GM18519 (cell line): Measurements from ENCODE around the gene S1PR3.

Experiments used
- ATAC-seq: cut with Tn5 transposase; IDR thresholded peaks from one replicate; pipeline ENCODE4 v1.9.1; 2021; ENCODE audit warnings: mild to moderate bottlenecking, moderate library complexity; ENCODE audit not compliant: unreplicated experiment, low FRiP score

The S1PR3 gene

DNA sequence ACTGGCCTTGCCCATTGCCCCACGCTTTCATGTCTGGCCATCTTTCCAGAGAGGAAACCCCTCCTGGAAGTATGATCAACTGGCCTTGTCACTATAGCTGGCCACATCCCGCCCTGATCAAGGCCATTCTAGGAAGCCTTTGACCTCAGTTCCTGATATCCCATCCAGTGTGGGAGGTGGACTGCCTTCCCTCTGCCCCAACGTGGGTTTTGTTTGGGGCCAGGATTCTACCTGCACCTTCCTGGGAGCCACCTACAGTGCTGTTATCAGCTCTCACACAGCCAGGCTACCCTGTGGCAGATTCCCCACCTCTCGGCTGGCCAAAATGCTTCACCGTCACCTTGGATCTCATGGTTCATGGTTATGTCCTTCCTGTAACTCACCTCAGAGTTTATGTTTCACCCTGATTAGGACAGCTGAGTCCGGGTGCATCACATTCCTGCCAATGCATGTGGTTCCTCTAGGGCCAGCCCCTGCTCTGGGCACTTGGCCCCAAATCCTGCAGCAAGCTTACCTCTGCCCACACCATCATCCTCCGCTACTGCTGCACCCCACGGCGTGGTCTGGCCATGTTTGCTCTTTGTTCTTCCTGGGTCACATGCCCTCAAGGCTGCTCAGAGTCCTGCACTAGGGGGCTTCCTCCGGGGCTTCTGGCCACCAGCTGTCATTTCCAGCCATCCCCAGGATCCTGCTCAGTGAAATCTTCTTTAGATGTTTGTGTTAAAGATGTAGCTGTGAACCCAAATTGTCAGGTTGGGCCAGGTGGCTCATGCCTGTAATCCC is 24.2 kb upstream of the S1PR3 start:
- no peak for ATAC-seq

DNA sequence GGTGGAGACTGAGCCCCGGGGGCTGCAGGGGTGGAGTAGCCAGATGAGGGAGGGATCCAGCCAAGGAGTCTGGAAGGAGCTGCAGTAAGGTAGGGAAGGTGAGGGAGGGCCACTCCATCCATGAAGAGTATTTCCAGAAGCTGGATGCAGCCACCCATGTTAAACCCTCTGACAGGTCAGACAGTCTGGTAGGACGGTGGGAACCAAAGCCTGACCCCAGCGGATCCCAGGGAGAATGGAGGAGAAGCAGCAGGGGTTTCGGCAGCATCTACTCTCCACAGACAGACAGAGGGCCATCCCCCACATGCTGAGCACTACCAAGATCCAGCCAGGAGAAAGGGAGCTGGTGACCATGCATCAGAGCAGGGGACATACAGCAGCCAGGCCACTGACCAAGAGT is 22.5 kb upstream of the S1PR3 start:
- ATAC-seq = no peak

DNA sequence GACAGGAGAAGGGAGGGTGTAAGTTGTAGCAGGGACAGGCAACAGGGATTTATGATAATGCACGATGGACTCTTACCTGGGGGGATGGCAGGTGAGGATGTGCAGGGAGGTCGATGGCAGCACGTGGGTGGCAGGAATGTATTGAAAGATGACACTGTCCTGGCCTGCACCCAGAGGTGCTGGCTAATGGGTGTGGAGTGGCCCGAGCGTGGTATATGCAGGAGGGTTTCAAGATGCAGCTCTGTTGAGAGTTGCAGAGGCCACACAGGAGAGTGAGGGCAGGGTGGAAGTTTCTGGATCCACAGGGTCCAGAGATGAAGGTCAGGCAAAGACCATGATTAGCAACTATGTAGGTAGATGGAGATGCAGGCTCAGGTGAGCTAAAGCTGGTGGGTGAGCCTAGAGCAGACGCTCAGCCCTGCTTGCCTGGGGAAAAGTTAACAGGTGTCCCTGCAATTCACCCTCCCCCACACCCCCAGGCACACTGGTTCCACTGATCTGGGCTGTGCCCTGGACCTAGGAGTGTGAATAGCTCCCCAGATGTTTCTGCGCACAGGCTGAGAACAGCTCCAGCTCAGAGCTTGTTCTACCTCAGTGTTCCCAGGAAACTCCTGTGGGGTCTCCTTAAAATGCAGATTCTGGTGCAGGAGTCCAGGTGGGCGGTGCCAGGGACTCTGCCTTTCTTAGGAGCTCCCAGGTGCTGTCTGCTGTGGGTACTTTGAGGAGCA is 21.5 kb upstream of the S1PR3 start:
- no peak for ATAC-seq

DNA sequence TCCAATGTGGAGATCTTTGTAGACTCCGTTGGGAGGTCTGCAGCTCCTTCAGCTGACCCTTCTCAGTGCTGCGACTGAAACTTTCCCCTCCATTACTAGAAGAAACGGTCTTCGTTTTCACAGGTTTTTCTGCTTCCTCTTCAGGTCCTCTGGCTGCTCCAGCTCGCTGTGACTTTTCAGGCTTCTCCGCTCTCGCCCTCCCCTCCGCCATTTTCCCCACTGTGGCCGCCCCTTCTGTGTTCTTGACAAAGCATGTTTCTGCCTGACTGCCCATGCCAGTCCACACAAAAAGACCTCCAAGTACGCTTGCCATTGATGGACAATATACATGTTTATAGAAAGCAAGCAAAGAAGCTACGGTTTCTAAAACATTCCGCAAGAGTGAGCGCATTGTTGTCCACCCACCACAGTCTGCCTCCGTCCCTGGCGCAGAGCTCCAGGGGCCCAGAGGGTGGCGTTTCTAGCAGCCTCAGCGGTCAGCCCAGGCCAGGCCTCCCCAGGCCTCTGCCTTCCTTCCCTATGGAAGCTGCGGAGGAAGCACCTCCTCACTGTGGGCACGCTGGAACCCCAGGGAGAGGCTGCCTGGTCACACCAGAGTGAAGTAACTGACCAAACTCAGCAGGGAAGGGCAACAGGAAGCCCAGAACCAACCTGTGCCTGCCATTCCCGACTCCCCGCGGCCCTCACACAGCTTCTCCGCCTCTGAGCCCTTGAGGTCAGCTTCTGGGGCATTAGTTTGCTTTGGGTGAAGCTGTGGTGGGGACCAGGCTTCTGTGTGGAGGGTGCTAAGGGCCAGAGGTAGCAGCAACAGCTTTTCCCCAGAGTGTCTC is 19.9 kb upstream of the S1PR3 start:
- ATAC-seq = no peak

DNA sequence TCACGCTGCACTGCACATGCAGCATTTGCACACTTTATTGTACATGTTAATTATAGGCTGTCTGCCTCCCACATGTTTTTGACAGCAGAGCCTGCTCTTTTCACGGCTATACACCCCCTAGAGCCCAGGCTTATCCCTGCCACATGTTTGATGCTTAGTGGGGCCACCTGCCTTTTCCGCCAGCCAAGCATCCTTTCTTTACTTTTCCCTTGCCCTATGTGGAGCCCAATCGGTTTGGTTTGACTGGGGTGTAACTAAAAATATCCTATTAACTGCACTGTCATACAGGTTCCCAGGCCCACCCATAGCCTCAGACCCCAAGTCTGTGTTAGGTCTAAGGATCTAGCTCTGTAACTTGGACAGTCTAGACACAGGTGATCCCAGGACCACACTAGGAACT is 18.9 kb upstream of the S1PR3 start:
- no peak for ATAC-seq

DNA sequence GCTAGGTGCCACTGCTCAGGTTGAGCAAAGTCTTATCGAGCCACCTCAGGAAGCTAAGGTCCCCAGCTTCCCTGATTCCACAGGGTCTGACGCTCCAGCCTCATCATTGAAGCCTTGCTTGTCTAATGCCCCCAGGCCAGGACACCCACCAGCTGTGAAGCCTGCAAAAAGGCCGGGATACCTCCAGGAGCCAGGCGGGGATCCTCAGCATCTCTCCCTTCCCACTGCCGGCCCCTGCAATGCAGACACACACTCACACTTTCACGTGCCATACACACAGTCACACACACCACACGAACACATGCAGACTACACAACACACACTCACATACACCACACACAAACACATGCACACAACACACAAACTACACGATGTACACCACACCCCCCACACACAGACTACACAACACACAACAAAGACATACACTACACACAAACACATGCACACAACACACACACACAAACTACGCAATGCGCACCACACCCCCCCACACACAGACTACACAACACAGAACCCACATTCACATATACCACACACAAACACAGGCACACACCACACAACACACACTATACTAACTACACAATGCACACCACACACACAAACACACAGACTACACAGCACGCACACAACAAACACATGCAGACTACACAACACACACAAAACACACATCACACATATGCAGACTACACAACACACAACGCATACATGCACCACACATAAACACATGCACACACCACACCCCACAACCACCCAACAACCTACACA is 17.8 kb upstream of the S1PR3 start:
- no peak for ATAC-seq

DNA sequence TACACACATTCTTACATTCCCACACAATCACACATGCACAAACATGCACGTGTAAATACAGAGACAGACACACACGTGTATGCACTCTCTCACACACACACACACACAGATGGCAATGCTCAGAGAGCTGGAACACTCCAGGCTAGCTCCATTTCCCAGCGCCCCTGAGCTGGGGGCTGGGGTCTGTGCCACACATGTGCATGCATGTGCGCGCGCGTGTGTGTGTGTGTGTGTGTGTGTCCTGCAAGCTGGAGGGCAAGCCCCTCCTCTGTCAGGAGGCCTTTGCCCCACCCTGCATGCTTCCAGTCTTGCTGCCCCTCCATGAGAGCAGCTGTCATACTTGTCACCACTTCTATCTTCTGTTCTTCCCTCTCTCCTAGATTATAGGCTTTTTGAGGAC is 16.6 kb upstream of the S1PR3 start:
- ATAC-seq = no peak

DNA sequence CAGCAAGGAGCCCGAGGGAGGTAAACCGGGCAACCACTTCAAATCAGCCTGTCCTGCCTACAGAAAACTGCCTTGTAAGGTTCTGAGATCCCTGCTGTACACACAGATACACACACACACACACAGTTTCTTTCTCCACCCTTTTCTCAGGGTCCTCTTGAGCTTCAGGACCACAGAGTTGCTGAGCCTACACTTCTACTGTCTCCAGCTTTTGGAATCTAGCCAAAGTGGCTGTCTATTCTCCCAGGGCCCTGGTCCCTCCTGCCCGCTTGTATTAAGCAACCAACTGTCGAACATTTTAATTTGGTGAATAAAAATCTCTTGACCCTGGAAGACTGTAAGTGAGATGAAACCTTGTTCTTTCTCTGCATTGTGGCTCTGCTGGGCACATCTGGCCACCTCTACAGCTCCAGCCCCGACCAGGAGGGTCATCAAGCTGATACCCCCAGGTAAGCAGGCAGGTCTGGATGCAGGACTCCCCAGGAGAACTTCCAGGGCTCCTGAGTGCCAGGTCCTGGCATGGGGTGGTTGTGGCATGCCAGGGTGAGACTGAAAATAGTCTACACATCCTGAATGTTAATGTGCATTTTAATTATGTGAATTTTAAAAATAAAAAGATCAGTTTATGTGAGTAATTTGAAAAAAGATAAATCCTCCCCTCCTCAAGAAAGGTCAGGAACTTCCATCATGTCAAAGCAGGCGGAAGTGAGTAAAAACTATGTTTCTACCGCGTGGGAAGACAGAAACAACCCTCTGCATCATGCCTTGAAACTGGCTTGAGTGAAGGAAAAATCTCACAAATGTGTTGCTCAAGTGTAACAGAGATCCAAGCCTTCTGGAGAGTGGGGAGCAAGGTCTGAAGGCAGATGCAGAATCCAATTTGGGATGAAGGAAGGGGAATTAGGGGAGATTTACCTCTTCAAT is 15.0 kb upstream of the S1PR3 start:
- ATAC-seq = no peak

DNA sequence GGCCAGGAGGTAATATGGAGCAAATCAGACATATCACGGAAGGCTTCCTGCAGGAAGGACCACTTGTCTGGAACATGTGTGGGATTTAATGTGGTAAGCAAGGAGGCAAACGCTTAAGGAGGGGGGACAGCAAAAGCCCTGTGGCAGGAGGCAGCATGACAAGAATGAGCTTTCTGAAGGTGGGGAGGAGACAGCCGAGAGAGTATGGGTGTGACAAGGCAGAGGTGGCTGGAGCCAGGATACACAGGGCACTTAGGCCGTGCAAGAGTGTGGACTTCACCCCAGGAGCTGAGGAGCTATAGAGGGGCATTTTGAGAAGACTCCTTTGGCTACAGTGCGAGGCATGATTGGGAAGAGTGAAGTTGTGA is 14.4 kb upstream of the S1PR3 start:
- no peak for ATAC-seq

DNA sequence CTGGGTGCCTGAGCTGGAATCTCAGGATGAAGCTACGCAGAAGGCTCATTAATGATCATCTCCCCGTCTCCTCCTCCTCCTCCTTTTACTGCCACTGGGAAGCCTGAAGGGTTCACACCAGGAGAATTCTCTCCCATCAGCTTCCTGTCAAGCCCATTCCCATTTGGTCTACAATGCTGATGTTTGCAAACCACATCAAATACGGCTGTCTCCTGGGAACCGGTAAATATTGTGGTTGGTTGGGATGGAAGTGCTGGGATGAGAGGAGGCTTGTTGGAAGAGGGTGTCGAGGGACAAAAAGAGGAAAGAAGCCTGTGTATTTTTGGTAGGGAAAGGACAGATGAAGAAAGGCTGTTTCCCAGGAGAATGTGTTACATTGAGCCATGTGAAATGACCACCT is 13.2 kb upstream of the S1PR3 start:
- no peak for ATAC-seq

DNA sequence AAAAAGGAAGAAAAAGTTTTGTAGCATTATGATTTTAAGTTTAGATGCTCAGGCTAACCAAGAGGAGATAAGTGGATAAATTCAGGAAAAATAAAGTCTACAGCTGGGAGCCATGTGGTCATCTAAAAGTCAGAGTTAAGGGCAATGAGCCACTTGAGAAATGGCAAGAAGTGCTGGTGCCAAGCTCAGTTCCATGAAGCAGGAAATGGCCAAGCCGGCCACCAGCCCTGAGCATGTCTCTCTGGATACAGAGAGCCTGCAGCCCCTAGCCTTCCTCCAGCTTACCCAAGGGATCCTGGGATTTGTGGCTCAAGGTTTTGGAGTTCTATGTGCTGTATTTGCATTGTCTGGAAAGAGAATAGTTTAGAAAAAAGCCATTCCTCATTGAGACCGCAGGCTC is 12.2 kb upstream of the S1PR3 start:
- no peak for ATAC-seq

DNA sequence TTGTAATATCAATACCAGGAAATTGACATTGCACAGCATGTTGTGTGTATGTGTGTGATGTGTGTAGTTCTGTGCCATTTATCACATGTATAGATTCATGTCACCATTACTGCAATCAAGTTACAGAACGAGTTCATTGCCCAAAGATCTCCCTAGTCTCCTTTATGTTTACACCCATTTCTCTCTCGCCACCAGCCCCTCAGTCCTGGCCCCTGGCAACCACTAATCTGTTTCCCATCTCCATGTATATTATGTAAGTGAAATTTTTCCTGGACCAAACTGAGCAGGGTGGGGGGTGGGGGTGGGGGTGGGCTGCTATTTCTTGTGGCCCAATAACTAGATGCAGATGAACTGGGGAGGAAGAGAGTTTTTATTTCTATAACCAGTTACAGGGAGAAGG is 11.5 kb upstream of the S1PR3 start:
- ATAC-seq = no peak

DNA sequence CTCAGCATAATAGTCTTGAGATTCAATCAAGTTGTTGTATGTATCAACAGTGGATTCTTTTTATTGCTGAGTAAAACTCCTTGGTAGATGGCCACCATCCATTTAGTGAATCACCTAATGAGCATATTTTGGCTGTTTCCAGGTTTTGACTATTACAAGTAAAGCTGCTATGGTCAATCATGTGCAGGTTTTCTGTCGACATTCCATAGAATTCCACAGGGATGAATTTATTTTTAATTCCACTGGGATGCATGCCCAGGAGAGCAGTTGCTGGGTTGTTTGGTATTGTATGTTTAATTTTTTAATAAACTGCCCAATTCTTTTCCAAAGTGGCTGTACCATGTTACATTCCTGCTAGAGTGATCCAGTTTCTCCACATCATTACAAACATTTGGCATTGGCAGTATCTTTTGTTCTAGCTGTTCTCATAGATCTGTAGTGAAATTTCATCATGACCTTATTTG is 10.5 kb upstream of the S1PR3 start:
- ATAC-seq = no peak

DNA sequence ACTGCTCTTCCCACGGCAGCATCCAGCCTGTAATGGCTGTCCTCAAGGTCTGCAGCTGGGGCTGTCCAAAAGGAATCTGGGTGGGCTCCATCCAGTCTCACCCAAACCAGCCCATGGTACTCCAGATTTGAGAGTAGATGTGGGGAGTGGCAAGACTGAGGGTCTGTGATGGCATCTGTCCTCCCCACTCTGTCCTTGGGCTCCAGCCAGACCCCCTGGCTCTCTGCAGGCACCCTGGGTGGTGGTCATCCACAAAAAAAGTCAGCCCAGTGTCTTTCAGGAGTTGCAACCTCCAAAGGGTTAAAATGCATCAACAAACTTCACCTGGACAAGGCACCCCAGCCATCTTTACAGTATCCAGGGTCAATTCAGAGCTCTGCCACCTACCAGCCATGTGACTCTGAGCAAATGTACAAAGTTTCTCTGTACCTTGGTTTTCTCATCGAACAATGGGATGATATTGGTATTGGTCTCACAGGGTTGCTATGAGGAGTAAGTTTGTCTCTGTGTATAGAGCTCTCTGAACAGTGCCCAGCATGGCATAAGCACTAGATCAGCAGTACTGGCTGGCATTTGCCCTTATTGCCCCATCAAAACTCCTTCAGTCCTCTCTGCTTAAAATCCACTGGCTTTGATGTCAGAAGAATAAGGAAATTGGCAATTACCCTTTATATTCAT is 7.3 kb upstream of the S1PR3 start:
- no peak for ATAC-seq

DNA sequence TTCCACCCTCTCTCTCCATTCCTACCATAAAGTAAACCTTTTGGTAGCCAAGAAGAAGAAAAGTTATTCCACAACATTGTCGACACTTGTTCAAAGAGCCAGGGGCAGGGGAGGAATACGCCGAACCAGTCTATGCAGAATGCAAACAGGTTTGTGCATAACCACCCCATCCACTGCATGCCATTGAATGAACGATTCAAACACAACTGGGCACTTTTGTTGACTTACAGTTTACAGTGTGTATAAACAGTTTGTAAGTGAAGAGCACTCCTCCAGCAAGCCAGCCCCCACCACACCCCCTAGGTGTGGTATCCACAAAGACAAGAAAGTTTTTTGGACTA is 6.8 kb upstream of the S1PR3 start:
- no peak for ATAC-seq

DNA sequence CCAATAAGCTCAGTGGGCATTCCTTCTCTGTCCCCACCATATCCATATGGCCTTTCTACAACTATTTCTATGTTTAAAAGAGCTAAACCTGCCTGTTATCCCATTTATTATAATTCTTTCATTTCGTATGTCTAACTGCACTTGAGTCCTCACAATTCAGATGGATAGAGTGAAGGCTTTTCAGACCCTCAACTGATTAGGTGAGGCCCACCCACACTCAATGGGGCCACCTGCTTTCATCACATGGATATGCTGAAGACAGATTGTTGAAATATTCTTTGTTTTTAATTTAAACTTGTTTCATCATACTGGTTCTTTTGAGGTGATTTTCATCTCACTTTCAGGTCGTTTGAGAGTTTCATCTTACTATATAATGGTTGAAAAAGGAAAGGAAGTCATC is 5.7 kb upstream of the S1PR3 start:
- ATAC-seq = no peak

DNA sequence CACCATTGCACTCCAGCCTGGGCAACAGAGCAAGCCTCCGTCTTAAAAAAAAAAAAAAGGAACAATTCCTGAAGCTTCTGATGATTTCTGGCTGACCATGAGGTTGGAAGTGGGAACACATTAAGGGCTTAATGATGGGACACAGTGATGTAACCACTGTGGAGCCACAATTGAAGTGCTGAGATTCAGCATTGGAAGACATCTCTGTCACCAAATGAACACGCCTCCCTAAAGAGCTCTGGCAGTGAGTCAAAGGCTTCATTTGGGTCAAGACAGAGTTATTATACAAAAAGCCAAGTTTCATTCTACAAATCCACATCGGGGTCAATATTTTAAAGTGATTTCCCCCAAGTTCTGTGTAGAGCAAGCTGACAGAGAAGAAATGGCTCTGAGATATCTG is 4.5 kb upstream of the S1PR3 start:
- no peak for ATAC-seq

DNA sequence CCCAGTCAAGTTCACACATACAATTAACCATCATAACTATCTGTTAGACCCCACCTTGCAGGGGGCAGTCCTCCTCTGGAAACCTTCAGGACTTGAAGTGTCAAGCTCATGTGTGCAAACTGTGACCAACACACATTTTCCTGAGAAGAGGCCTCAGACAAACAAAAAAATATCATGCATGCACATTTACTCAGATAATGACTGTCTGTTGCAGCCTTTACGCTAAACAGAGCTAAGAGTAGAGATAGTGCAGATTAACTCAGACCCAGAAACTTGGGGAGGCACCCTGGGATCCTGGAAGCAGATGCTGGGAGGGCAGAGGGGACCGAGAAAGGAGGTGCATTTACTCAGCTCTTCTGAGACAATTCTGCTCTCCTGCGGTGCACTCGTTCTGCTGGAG is 3.6 kb upstream of the S1PR3 start:
- ATAC-seq = no peak
